Measurements from ENCODE around the gene HIRA.
"Not testable (repeated sequence)": the region's sequence is repeated elsewhere in the genome, so short reads cannot be mapped to it uniquely, and the experiment has no call there.

Gene HIRA

DNA sequence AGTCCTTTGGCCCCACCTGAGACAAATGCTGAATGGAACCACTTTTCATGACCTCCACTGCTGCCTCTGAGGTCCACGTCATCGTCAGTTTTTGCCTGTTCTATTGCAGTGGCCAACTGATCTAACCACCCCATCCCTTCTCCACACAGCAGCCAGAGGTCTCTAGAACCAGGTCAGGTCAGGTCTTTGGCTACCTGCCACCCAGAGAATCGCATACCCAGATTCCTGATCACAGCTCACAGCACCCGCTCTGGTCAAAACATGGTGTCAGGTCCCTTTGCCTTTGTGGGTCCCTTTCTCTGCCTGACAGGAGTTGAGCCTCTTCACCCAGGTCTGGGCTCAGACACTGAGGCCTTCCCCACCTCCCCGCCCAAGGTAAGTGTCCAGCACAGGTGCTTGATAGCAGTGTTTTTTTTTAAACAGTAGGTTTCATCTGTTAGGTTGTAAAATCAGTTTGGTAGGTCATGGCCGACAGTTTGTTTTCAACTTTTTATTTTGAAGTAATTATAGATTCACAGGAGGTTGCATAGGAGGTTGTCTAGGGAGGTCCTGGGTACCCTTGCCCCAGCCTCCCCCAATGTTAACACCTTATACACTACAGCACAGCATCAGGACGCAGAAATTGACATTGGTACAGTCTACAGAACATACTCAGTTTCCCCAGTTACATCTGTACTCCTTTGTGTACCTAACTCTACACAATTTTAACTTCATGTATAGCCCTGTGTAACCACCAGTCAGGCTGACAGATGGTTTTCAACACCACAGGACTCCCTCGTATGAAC lies 9.1 kb upstream of the HIRA start:
- H3K23ac ChIP-seq (ENCODE audit: low read depth, low read length, poor library complexity): no peak overlapping the region
- H3K27ac ChIP-seq (replicated peaks; ENCODE audit: low read length): no peak overlapping the region
- peaks cover 11% of the 10 kb centered on the region for H3K79me1 ChIP-seq (ENCODE audit: low read depth, low read length)
- H2AFZ ChIP-seq (ENCODE audit: low read length): no peak overlapping the region
- H3K27me3 ChIP-seq (ENCODE audit: control insufficient read depth in 3 of 3, insufficient read depth in 3 of 3, low read depth in 1 of 3, low read length in 3 of 3): no peaks in the 10 kb centered on the region
- no CpG with 5 or more reads among the region's 8 CpGs for WGBS, 2 donors (ENCODE audit: extremely low coverage in 2 of 2, insufficient read length in 2 of 2, insufficient replicate concordance in 1 of 2)
- no peaks in the 10 kb centered on the region for H3K4me1 ChIP-seq (ENCODE audit: control insufficient read depth in 2 of 2, insufficient read depth in 1 of 2, low read depth in 1 of 2, low read length in 2 of 2)
- no peak overlapping the region for H2BK12ac ChIP-seq (ENCODE audit: low read length)
- H3K14ac ChIP-seq (ENCODE audit: low read length): no peak overlapping the region
- no peak overlapping the region for H3K4ac ChIP-seq (ENCODE audit: low read length)
- H3K4me3 ChIP-seq (ENCODE audit: low read length in 2 of 2): no peak overlapping the region
- H2BK5ac ChIP-seq (ENCODE audit: low read length): no peak overlapping the region
- no peak overlapping the region for H4K91ac ChIP-seq (ENCODE audit: low read depth, low read length, poor library complexity)
- H3K36me3 ChIP-seq (replicated peaks in 1 of 2; ENCODE audit: control insufficient read depth in 2 of 2, insufficient read depth in 2 of 2, low read length in 2 of 2): peaks cover 27 to 82% of the 10 kb centered on the region in 2 donors
- no peak for DNase-seq (ENCODE audit: low spot score)
- no peak overlapping the region for H3K9ac ChIP-seq (ENCODE audit: low read depth, low read length, poor library complexity)
- H2BK120ac ChIP-seq (ENCODE audit: low read depth, low read length): no peak overlapping the region
- no peak overlapping the region for H2AK5ac ChIP-seq (ENCODE audit: low read depth, low read length)
- no peak overlapping the region for H3K4me2 ChIP-seq (ENCODE audit: insufficient read depth, low read length, poor library complexity, severe bottlenecking)
- no peak overlapping the region for H3K18ac ChIP-seq (ENCODE audit: low read length)
- H3K9me3 ChIP-seq (replicated peaks in 1 of 2; ENCODE audit: control insufficient read depth in 2 of 2, insufficient read depth in 1 of 2, low read depth in 1 of 2, low read length in 2 of 2): no peaks in the 10 kb centered on the region
- H4K8ac ChIP-seq (ENCODE audit: low read depth, low read length): no peak overlapping the region
- H2BK15ac ChIP-seq (ENCODE audit: low read length): no peak overlapping the region

DNA sequence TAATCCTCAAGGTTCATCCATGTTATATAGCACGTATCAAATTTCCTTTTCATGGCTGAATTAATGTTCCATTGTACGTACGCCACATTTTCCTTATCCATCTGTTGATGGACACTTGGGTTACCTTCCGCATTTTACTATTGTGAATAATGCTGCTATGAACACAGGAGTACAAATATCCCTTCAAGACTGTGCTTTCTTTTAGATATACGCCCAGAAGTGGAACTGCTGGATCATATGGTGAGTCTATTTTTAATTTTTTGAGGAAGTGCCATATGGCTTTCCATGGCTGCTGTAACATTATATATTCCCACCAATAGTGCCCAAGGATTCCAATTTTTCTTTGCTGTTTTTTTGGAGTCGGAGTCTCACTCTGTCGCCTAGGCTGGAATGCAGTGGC lies 6.8 kb upstream of the HIRA start:
- Histone ChIP-seq H3K79me1 (ENCODE audit: low read depth, low read length) (peaks cover 3% of the 10 kb centered on the region), H3K4ac (ENCODE audit: low read length) (no peak overlapping the region), H3K9me3 (replicated peaks in 1 of 2; ENCODE audit: control insufficient read depth in 2 of 2, insufficient read depth in 1 of 2, low read depth in 1 of 2, low read length in 2 of 2) (no peaks in the 10 kb centered on the region), H3K9ac (ENCODE audit: low read depth, low read length, poor library complexity) (no peak overlapping the region), H2BK120ac (ENCODE audit: low read depth, low read length) (no peak overlapping the region), H4K91ac (ENCODE audit: low read depth, low read length, poor library complexity) (no peak overlapping the region), H3K4me1 (ENCODE audit: control insufficient read depth in 2 of 2, insufficient read depth in 1 of 2, low read depth in 1 of 2, low read length in 2 of 2) (peaks cover 0 to 4% of the 10 kb centered on the region in 2 donors), H3K4me3 (ENCODE audit: low read length in 2 of 2) (no peak overlapping the region), H3K18ac (ENCODE audit: low read length) (no peak overlapping the region), H4K8ac (ENCODE audit: low read depth, low read length) (no peak overlapping the region), H2BK12ac (ENCODE audit: low read length) (no peak overlapping the region), H2BK5ac (ENCODE audit: low read length) (no peak overlapping the region), H2AFZ (ENCODE audit: low read length) (no peak overlapping the region), H2AK5ac (ENCODE audit: low read depth, low read length) (no peak overlapping the region), H2BK15ac (ENCODE audit: low read length) (no peak overlapping the region), H3K27me3 (ENCODE audit: control insufficient read depth in 3 of 3, insufficient read depth in 3 of 3, low read depth in 1 of 3, low read length in 3 of 3) (no peaks in the 10 kb centered on the region), H3K14ac (ENCODE audit: low read length) (no peak overlapping the region), H3K4me2 (ENCODE audit: insufficient read depth, low read length, poor library complexity, severe bottlenecking) (no peak overlapping the region), H3K36me3 (replicated peaks in 1 of 2; ENCODE audit: control insufficient read depth in 2 of 2, insufficient read depth in 2 of 2, low read length in 2 of 2) (peaks cover 22 to 73% of the 10 kb centered on the region in 2 donors), H3K27ac (replicated peaks; ENCODE audit: low read length) (no peak overlapping the region), H3K23ac (ENCODE audit: low read depth, low read length, poor library complexity) (no peak overlapping the region)
- DNase-seq (ENCODE audit: low spot score): no peak
- WGBS, 2 donors (ENCODE audit: extremely low coverage in 2 of 2, insufficient read length in 2 of 2, insufficient replicate concordance in 1 of 2): no CpG with 5 or more reads among the region's 7 CpGs

DNA sequence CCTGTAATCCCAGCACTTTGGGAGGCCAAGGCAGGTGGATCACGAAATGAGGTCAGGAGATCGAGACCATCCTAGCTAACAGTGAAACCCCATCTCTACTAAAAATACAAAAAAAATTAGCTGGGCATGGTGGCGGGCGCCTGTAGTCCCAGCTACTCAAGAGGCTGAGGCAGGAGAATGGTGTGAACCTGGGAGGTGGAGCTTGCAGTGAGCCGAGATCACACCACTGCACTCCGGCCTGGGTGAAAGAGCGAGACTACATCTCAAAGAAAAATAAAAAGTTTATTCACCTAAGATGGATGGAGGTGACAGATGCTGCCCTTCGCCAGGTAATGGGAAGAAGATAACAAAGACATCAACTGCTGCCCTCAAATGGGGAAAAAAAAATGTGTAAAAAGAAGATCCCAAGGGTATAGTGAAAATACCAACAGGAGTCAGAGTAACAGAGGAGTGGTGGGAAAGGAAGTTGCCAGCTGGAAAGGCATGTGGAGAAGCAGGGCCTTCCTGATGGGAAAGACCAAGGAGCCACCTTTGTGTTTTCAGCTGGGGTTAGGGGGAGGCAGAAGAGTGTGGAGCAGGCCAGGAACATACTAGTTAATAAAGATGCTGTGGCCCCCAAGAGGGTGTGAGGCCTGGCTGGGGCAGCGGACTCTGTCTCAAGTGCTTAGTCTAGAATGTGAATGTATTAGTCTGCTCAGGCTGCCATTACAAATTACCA lies 5.1 kb upstream of the HIRA start:
- not testable (repeated sequence) for H2BK12ac ChIP-seq (ENCODE audit: low read length); H4K91ac ChIP-seq (ENCODE audit: low read depth, low read length, poor library complexity); H4K8ac ChIP-seq (ENCODE audit: low read depth, low read length); H3K4me2 ChIP-seq (ENCODE audit: insufficient read depth, low read length, poor library complexity, severe bottlenecking); H3K27me3 ChIP-seq (ENCODE audit: control insufficient read depth in 3 of 3, insufficient read depth in 3 of 3, low read depth in 1 of 3, low read length in 3 of 3); H3K9me3 ChIP-seq (replicated peaks in 1 of 2; ENCODE audit: control insufficient read depth in 2 of 2, insufficient read depth in 1 of 2, low read depth in 1 of 2, low read length in 2 of 2); H2BK120ac ChIP-seq (ENCODE audit: low read depth, low read length); H3K23ac ChIP-seq (ENCODE audit: low read depth, low read length, poor library complexity); H3K14ac ChIP-seq (ENCODE audit: low read length); H2BK5ac ChIP-seq (ENCODE audit: low read length); H2BK15ac ChIP-seq (ENCODE audit: low read length); H3K79me1 ChIP-seq (ENCODE audit: low read depth, low read length); H3K27ac ChIP-seq (replicated peaks; ENCODE audit: low read length); H2AK5ac ChIP-seq (ENCODE audit: low read depth, low read length); H3K4me1 ChIP-seq (ENCODE audit: control insufficient read depth in 2 of 2, insufficient read depth in 1 of 2, low read depth in 1 of 2, low read length in 2 of 2); H3K4me3 ChIP-seq (ENCODE audit: low read length in 2 of 2); H2AFZ ChIP-seq (ENCODE audit: low read length); H3K9ac ChIP-seq (ENCODE audit: low read depth, low read length, poor library complexity); H3K4ac ChIP-seq (ENCODE audit: low read length); H3K18ac ChIP-seq (ENCODE audit: low read length); DNase-seq (ENCODE audit: low spot score)
- peaks cover 18 to 58% of the 10 kb centered on the region in 2 donors for H3K36me3 ChIP-seq (replicated peaks in 1 of 2; ENCODE audit: control insufficient read depth in 2 of 2, insufficient read depth in 2 of 2, low read length in 2 of 2)
- no CpG with 5 or more reads among the region's 9 CpGs for WGBS, 2 donors (ENCODE audit: extremely low coverage in 2 of 2, insufficient read length in 2 of 2, insufficient replicate concordance in 1 of 2)

DNA sequence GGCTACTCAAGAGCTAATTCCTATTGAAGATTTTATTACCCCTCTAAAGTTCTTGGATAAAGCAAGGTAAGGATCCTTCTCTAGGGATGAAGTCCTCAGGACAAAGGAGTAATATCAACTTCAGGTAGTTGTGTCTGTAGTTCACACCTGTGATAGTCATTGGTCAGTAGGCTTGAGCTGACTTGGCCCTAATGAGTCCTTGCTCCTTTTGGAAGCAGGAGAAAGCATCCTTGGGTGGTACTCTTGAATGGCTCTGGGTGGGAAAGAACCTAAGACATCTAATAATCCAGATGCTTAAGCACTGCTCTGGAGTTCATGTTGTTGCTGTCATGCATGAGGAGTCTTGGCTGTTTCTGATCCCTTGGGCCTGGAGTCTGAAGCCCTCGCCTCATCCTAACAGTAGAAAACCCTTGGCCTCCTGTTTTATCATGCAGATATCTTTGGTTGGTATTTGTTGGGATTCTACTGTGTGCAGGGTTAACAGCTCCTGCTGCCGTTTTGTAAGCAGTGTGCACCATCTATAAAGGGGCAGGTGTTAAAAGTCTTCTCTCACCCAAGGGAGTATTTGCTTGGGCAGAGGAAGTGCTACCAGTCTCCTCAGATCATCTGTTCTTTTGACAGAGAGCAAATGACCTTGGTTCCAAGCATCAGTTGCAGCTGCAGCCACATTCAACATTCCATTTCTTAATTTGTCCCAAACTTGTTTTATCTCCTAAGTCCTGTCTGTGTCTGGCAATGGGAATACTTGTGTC lies 3.5 kb upstream of the HIRA start:
- Histone ChIP-seq H2BK15ac (ENCODE audit: low read length) (no peak overlapping the region), H4K91ac (ENCODE audit: low read depth, low read length, poor library complexity) (no peak overlapping the region), H3K27me3 (ENCODE audit: control insufficient read depth in 3 of 3, insufficient read depth in 3 of 3, low read depth in 1 of 3, low read length in 3 of 3) (no peaks in the 10 kb centered on the region), H3K79me1 (ENCODE audit: low read depth, low read length) (peaks cover 3% of the 10 kb centered on the region), H3K18ac (ENCODE audit: low read length) (no peak overlapping the region), H3K4ac (ENCODE audit: low read length) (no peak overlapping the region), H2BK12ac (ENCODE audit: low read length) (no peak overlapping the region), H3K9ac (ENCODE audit: low read depth, low read length, poor library complexity) (no peak overlapping the region), H3K4me3 (ENCODE audit: low read length in 2 of 2) (no peak overlapping the region), H3K4me2 (ENCODE audit: insufficient read depth, low read length, poor library complexity, severe bottlenecking) (no peak overlapping the region), H4K8ac (ENCODE audit: low read depth, low read length) (no peak overlapping the region), H3K4me1 (ENCODE audit: control insufficient read depth in 2 of 2, insufficient read depth in 1 of 2, low read depth in 1 of 2, low read length in 2 of 2) (peaks cover 4 to 15% of the 10 kb centered on the region in 2 donors), H2BK120ac (ENCODE audit: low read depth, low read length) (no peak overlapping the region), H3K27ac (replicated peaks; ENCODE audit: low read length) (no peak overlapping the region), H3K23ac (ENCODE audit: low read depth, low read length, poor library complexity) (no peak overlapping the region), H3K9me3 (replicated peaks in 1 of 2; ENCODE audit: control insufficient read depth in 2 of 2, insufficient read depth in 1 of 2, low read depth in 1 of 2, low read length in 2 of 2) (no peaks in the 10 kb centered on the region), H3K36me3 (replicated peaks in 1 of 2; ENCODE audit: control insufficient read depth in 2 of 2, insufficient read depth in 2 of 2, low read length in 2 of 2) (peaks cover 15 to 42% of the 10 kb centered on the region in 2 donors), H3K14ac (ENCODE audit: low read length) (no peak overlapping the region), H2AFZ (ENCODE audit: low read length) (no peak overlapping the region), H2BK5ac (ENCODE audit: low read length) (no peak overlapping the region), H2AK5ac (ENCODE audit: low read depth, low read length) (no peak overlapping the region)
- DNase-seq (ENCODE audit: low spot score): no peak
- no CpG with 5 or more reads among the region's 2 CpGs for WGBS, 2 donors (ENCODE audit: extremely low coverage in 2 of 2, insufficient read length in 2 of 2, insufficient replicate concordance in 1 of 2)

Measured in neuronal stem cell (in vitro differentiated cells).